ENCODE results near the gene ZFR. TPM values are rescaled to one million over a fixed set of nuclear protein-coding genes. Genes with fewer than 3 reads are reported as not detected.

The ZFR gene
- total RNA-seq, 1 experiment from 2014 or later: 109 TPM

DNA sequence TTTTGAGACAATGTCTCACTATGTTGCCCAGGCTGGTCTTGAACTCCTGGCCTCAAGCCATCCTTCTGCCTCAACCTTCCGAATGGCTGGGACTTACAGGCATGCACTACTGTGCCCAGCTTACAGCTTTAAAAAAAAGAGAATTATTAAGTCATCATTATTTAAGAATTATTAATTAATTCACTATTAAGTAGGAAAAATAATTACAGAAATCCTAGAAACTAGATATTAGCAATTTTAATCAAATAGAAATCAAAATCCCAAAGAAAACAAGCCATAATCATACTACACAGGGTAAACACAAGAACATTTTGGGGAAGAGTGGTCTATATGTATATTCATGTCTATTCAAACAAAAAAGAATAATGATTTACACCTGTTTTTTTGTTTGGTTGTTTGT, 112.2 kb downstream of the ZFR start:
- Mint-ChIP-seq H3K27ac (ENCODE audit: low read depth, unreplicated experiment) (no peak overlapping the region), H3K4me3 (ENCODE audit: unreplicated experiment) (no peak overlapping the region), H3K9me3 (ENCODE audit: unreplicated experiment) (peaks cover 7% of the 10 kb centered on the region), H3K4me1 (ENCODE audit: insufficient read depth, unreplicated experiment) (no peaks in the 10 kb centered on the region), H3K27me3 (ENCODE audit: insufficient read depth, unreplicated experiment) (no peaks in the 10 kb centered on the region), H3K36me3 (ENCODE audit: insufficient read depth, unreplicated experiment) (no peaks in the 10 kb centered on the region)
- DNase-seq (ENCODE audit: unreplicated experiment): no peak
- ChIA-PET CTCF (interaction anchor here (0.9 to 4.6 kb wide), 3 partner anchors 20 to 100 kb away, joined by 3 to 49 read pairs (median 4); no protein-coding TSS in a partner anchor), POLR2A (interaction anchor here (0.7 kb wide), 1 partner anchor 57 kb away, joined by 3 read pairs; no protein-coding TSS in a partner anchor)
- intact Hi-C loops (cut with micrococcal nuclease): no loop called here
- TF ChIP-seq, protein P1, sequence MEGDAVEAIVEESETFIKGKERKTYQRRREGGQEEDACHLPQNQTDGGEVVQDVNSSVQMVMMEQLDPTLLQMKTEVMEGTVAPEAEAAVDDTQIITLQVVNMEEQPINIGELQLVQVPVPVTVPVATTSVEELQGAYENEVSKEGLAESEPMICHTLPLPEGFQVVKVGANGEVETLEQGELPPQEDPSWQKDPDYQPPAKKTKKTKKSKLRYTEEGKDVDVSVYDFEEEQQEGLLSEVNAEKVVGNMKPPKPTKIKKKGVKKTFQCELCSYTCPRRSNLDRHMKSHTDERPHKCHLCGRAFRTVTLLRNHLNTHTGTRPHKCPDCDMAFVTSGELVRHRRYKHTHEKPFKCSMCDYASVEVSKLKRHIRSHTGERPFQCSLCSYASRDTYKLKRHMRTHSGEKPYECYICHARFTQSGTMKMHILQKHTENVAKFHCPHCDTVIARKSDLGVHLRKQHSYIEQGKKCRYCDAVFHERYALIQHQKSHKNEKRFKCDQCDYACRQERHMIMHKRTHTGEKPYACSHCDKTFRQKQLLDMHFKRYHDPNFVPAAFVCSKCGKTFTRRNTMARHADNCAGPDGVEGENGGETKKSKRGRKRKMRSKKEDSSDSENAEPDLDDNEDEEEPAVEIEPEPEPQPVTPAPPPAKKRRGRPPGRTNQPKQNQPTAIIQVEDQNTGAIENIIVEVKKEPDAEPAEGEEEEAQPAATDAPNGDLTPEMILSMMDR (IDR thresholded peaks at IDR 0.05; ENCODE audit: unreplicated experiment): no peak
- no TSS peak for BruUV-seq (replicated peaks)

DNA sequence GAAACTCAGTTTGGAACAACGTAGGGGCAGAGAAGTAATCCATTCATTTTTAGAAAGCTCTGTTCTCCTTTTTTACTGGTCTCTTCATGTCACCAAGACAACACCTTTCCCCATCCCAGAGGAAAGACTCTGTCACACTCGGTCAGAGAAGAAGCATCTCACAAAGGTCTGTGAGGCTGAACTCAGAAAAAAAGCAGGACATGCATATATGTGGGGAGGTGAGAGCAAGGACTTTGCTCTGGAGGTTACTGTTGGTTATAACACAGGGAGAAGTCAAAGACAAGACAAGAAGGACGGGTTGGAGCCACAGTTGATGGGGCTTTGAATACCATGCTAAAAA, 112.6 kb downstream of the ZFR start:
- no peaks in the 10 kb centered on the region for H3K27me3 Mint-ChIP-seq (ENCODE audit: insufficient read depth, unreplicated experiment)
- no peaks in the 10 kb centered on the region for H3K36me3 Mint-ChIP-seq (ENCODE audit: insufficient read depth, unreplicated experiment)
- H3K27ac Mint-ChIP-seq (ENCODE audit: low read depth, unreplicated experiment): no peak overlapping the region
- H3K9me3 Mint-ChIP-seq (ENCODE audit: unreplicated experiment): peaks cover 7% of the 10 kb centered on the region
- intact Hi-C loops (cut with micrococcal nuclease): no loop called here
- BruUV-seq (replicated peaks): no TSS peak
- no peak overlapping the region for H3K4me3 Mint-ChIP-seq (ENCODE audit: unreplicated experiment)
- ChIA-PET POLR2A (interaction anchor here (0.7 kb wide), 1 partner anchor 57 kb away, joined by 3 read pairs; no protein-coding TSS in a partner anchor), CTCF (interaction anchor here (0.6 to 4.6 kb wide), 4 partner anchors 21 to 99 kb away, joined by 3 to 49 read pairs (median 4); no protein-coding TSS in a partner anchor)
- H3K4me1 Mint-ChIP-seq (ENCODE audit: insufficient read depth, unreplicated experiment): no peaks in the 10 kb centered on the region
- TF ChIP-seq, protein P1 (IDR thresholded peaks at IDR 0.05; ENCODE audit: unreplicated experiment): no peak
- DNase-seq (ENCODE audit: unreplicated experiment): no peak

DNA sequence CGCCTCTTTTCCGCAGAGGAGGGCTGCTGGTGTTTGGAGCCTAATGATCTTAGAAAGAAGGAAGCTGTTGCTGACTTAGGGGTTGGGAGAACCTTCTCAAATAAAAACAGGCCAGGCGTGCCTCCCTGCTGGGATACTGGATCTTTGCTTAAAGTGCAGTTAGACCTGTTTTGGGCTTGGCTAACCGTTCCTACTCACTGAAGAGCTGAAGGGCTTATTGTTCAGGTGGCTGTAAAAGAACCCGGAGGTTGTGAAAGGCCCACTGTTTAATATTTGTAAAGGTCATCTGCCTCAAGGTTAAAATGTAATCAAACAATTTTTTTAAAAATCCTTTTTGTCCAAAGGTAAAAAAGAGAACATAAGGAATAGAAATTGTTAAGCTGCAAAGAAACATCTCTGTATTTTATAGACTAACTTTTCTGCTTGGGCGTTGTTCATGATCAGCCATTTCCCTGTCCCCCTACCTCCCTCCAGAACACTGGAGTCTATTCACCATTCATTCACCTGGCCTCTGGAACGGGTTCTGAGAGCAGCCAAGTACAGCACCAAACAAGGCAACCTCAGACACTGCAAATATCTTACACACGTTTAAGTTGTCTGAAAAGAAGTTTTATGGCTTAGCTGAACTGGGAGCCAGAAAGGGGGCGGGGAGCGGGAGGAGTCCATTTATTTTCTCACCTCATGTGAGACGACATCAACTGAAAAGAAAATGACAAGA, 113.2 kb downstream of the ZFR start:
- Mint-ChIP-seq H3K4me1 (ENCODE audit: insufficient read depth, unreplicated experiment) (no peaks in the 10 kb centered on the region), H3K4me3 (ENCODE audit: unreplicated experiment) (no peak overlapping the region), H3K36me3 (ENCODE audit: insufficient read depth, unreplicated experiment) (no peaks in the 10 kb centered on the region), H3K27me3 (ENCODE audit: insufficient read depth, unreplicated experiment) (no peaks in the 10 kb centered on the region), H3K27ac (ENCODE audit: low read depth, unreplicated experiment) (no peak overlapping the region), H3K9me3 (ENCODE audit: unreplicated experiment) (peaks cover 7% of the 10 kb centered on the region)
- TF ChIP-seq, protein P1 (IDR thresholded peaks at IDR 0.05; ENCODE audit: unreplicated experiment): no peak
- ChIA-PET POLR2A (interaction anchor here (1.5 kb wide), 1 partner anchor 15 kb away, joined by 3 read pairs; no protein-coding TSS in a partner anchor), CTCF (interaction anchor here (0.6 to 4.6 kb wide), 9 partner anchors 10 to 158 kb away, joined by 3 to 49 read pairs (median 4); no protein-coding TSS in a partner anchor)
- DNase-seq (ENCODE audit: unreplicated experiment): no peak
- intact Hi-C loops (cut with micrococcal nuclease): no loop called here
- BruUV-seq (replicated peaks): no TSS peak

DNA sequence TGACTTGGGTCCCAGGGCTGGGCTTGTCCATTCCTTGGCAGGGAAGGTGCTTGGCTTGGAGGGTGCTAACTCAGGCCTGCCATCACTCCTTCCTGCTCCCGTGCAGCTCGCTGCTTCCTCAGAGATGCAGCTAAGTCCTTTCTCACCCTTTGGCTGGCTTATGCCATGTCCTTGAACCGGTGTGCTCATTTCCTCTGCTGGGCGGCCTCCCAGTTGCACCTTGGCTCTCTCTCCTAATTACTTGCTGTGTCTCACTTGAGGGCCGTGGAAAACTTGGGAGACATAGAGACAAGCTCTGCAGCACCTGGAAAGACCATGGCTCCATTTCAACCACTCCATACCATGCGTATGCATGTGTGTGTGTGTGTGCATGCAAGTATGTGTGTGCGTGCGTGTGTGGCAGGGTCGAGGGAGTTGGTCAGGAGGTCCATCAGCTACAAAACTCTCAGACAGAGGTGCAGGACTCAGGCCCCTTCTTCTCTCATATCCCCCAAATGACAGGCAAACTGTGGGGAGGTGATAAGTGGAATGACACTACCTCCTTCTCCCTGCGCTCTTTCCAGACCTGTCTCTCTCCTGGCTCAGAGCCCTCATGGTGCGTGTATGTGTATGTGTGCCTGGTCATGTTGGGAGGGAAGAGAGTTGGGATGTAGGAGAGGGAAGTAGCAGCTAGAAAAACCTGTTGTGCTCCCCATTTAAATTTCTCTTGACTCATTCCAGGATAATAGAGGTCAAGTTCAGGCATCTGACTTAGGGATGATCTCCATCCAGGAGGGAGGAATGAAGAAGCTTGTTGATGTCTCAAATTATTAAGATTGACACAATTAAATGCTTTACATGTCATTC, 114.2 kb downstream of the ZFR start:
- peaks cover 7% of the 10 kb centered on the region for H3K9me3 Mint-ChIP-seq (ENCODE audit: unreplicated experiment)
- no peaks in the 10 kb centered on the region for H3K4me1 Mint-ChIP-seq (ENCODE audit: insufficient read depth, unreplicated experiment)
- BruUV-seq (replicated peaks): no TSS peak
- DNase-seq (ENCODE audit: unreplicated experiment): no peak
- TF ChIP-seq, protein P1 (IDR thresholded peaks at IDR 0.05; ENCODE audit: unreplicated experiment): no peak
- H3K27ac Mint-ChIP-seq (ENCODE audit: low read depth, unreplicated experiment): no peak overlapping the region
- no peaks in the 10 kb centered on the region for H3K27me3 Mint-ChIP-seq (ENCODE audit: insufficient read depth, unreplicated experiment)
- POLR2A ChIA-PET: interaction anchor here (1.4 to 1.5 kb wide), 2 partner anchors 16 to 98 kb away, joined by 3 to 4 read pairs; no protein-coding TSS in a partner anchor
- no peaks in the 10 kb centered on the region for H3K36me3 Mint-ChIP-seq (ENCODE audit: insufficient read depth, unreplicated experiment)
- intact Hi-C loops (cut with micrococcal nuclease): no loop called here
- CTCF ChIA-PET: interaction anchor here (0.5 to 4.6 kb wide), 19 partner anchors 11 to 828 kb away, joined by 3 to 49 read pairs (median 4); no protein-coding TSS in a partner anchor
- no peak overlapping the region for H3K4me3 Mint-ChIP-seq (ENCODE audit: unreplicated experiment)

Measured in MCF 10A (cell line).